ENCODE results near the gene MAST2.

GRCh38 chr1:45953934-45954847, 150.8 kb downstream of the MAST2 start:
- no peak for TF ChIP-seq POLR2A (IDR thresholded peaks at IDR 0.05)
- TF ChIP-seq, protein P1, sequence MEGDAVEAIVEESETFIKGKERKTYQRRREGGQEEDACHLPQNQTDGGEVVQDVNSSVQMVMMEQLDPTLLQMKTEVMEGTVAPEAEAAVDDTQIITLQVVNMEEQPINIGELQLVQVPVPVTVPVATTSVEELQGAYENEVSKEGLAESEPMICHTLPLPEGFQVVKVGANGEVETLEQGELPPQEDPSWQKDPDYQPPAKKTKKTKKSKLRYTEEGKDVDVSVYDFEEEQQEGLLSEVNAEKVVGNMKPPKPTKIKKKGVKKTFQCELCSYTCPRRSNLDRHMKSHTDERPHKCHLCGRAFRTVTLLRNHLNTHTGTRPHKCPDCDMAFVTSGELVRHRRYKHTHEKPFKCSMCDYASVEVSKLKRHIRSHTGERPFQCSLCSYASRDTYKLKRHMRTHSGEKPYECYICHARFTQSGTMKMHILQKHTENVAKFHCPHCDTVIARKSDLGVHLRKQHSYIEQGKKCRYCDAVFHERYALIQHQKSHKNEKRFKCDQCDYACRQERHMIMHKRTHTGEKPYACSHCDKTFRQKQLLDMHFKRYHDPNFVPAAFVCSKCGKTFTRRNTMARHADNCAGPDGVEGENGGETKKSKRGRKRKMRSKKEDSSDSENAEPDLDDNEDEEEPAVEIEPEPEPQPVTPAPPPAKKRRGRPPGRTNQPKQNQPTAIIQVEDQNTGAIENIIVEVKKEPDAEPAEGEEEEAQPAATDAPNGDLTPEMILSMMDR (IDR thresholded peaks at IDR 0.05), result no peak

Measured in prostate gland (tissue), 2 donors.